ENCODE data around the gene ANKRD2. TPM values are rescaled to one million over a fixed set of nuclear protein-coding genes. Genes with fewer than 3 reads are reported as not detected.

ANKRD2 gene
- total RNA-seq, 4 donors from 2014 or later, result 0.79 TPM; not detected in 3

- no peak for DNase-seq
- H3K9me3 ChIP-seq, result no peaks in the 10 kb centered on the region
- H3K4me3 ChIP-seq, result no peak overlapping the region
- WGBS, 2 donors, result 85 to 90% methylated on average over 14 of the region's 19 CpGs
- H3K4me1 ChIP-seq, result peaks cover 0 to 17% (median 10%) of the 10 kb centered on the region in 3 donors
- no peak for TF ChIP-seq POLR2A (IDR thresholded peaks at IDR 0.05)
- TF ChIP-seq CTCF (IDR thresholded peaks at IDR 0.05), result no peak
- H3K36me3 ChIP-seq, result no peaks in the 10 kb centered on the region
- H3K27ac ChIP-seq, result no peak overlapping the region
- intact Hi-C loops (cut with DNase I), result no loop called here
- no peaks in the 10 kb centered on the region for H3K27me3 ChIP-seq
Measured at GRCh38 chr10:97598407-97599271, 26.1 kb downstream of the ANKRD2 start.

- Histone ChIP-seq H3K27me3 (no peaks in the 10 kb centered on the region), H3K9me3 (no peaks in the 10 kb centered on the region), H3K27ac (no peak overlapping the region), H3K4me1 (peaks cover 0 to 17% (median 10%) of the 10 kb centered on the region in 3 donors), H3K36me3 (no peaks in the 10 kb centered on the region), H3K4me3 (no peak overlapping the region)
- TF ChIP-seq POLR2A (IDR thresholded peaks at IDR 0.05), result no peak
- TF ChIP-seq CTCF (IDR thresholded peaks at IDR 0.05), result no peak
- intact Hi-C loops (cut with DNase I), result no loop called here
- WGBS, 2 donors, result 84 to 94% methylated on average over 5 to 6 of the region's 6 CpGs
- DNase-seq, result no peak
Measured at GRCh38 chr10:97599272-97599619, 26.7 kb downstream of the ANKRD2 start.

GRCh38 chr10:97600616-97601015, 28.0 kb downstream of the ANKRD2 start:
- Histone ChIP-seq H3K36me3 (no peaks in the 10 kb centered on the region), H3K27me3 (no peaks in the 10 kb centered on the region), H3K4me1 (peaks cover 0 to 15% (median 9%) of the 10 kb centered on the region in 3 donors), H3K4me3 (no peak overlapping the region), H3K9me3 (no peaks in the 10 kb centered on the region), H3K27ac (no peak overlapping the region)
- no peak for DNase-seq
- intact Hi-C loops (cut with DNase I), result no loop called here
- 100% methylated on average over 1 of the region's 1 CpG; no CpG with 5 or more reads in 1 of the 2 donors for WGBS, 2 donors
- TF ChIP-seq CTCF (IDR thresholded peaks at IDR 0.05) (no peak), POLR2A (IDR thresholded peaks at IDR 0.05) (no peak)

- Histone ChIP-seq H3K27me3 (no peaks in the 10 kb centered on the region), H3K36me3 (no peaks in the 10 kb centered on the region), H3K4me3 (no peak overlapping the region), H3K27ac (no peak overlapping the region), H3K4me1 (peaks cover 0 to 6% (median 0%) of the 10 kb centered on the region in 3 donors), H3K9me3 (no peaks in the 10 kb centered on the region)
- intact Hi-C loops (cut with DNase I), result no loop called here
- DNase-seq, result no peak
- TF ChIP-seq POLR2A (IDR thresholded peaks at IDR 0.05), result no peak
- no peak for TF ChIP-seq CTCF (IDR thresholded peaks at IDR 0.05)
- WGBS, 2 donors, result 67 to 83% methylated on average over 15 to 16 of the region's 21 CpGs
Measured at GRCh38 chr10:97601268-97602215, 29.0 kb downstream of the ANKRD2 start.
